Activated CD4-positive, alpha-beta T cell treated with anti-CD3 and anti-CD28 coated beads, Interleukin-2, amount 10 ng/mL, durations not matched to agents 7 days and 5 days (primary cell): ENCODE measurements around the gene NAV2. TPM values are rescaled to one million over a fixed set of nuclear protein-coding genes. Genes with fewer than 3 reads are reported as not detected.

Experiments used
- CTCF ChIA-PET: fragments of 350-600 bp; sonication (Branson Sonifier 250); formaldehyde crosslinking; loops from one replicate; lab custom pipeline; 2021; ENCODE audit warnings: antibody characterized with exemption; lab: Charles Lee
- POLR2A ChIA-PET: fragments of 350-600 bp; sonication (Branson Sonifier 250); formaldehyde crosslinking; loops from one replicate; lab custom pipeline; 2021; ENCODE audit warnings: antibody characterized with exemption; lab: Charles Lee
- DNase-seq: peaks from one replicate; pipeline ENCODE4 v3.0.0-alpha.2; 2020
- H3K27ac Mint-ChIP-seq: one replicate; pipeline ENCODE4 v1.8.0; 2021; ENCODE audit warnings: mild to moderate bottlenecking, moderate library complexity, mixed read lengths
- H3K27me3 Mint-ChIP-seq: one replicate; pipeline ENCODE4 v1.8.0; 2021; ENCODE audit warnings: mixed read lengths
- H3K36me3 Mint-ChIP-seq: one replicate; pipeline ENCODE4 v1.8.0; 2021; ENCODE audit warnings: low read depth, mixed read lengths
- H3K4me1 Mint-ChIP-seq: one replicate; pipeline ENCODE4 v1.8.0; 2021; ENCODE audit warnings: mixed read lengths
- H3K4me3 Mint-ChIP-seq: one replicate; pipeline ENCODE4 v1.8.0; 2021; ENCODE audit warnings: mild to moderate bottlenecking, moderate library complexity, mixed read lengths
- H3K9me3 Mint-ChIP-seq: one replicate; pipeline ENCODE4 v1.8.0; 2021; ENCODE audit warnings: mixed read lengths
- total RNA-seq, 2 experiments: library from RNA; stranded (reverse); gene quantifications; one replicate each; pipeline ENCODE4 v1.2.3, GENCODE V29; 2021

The NAV2 gene
- total RNA-seq, 2 experiments from 2014 or later = 0.29 to 1.1 TPM

DNA sequence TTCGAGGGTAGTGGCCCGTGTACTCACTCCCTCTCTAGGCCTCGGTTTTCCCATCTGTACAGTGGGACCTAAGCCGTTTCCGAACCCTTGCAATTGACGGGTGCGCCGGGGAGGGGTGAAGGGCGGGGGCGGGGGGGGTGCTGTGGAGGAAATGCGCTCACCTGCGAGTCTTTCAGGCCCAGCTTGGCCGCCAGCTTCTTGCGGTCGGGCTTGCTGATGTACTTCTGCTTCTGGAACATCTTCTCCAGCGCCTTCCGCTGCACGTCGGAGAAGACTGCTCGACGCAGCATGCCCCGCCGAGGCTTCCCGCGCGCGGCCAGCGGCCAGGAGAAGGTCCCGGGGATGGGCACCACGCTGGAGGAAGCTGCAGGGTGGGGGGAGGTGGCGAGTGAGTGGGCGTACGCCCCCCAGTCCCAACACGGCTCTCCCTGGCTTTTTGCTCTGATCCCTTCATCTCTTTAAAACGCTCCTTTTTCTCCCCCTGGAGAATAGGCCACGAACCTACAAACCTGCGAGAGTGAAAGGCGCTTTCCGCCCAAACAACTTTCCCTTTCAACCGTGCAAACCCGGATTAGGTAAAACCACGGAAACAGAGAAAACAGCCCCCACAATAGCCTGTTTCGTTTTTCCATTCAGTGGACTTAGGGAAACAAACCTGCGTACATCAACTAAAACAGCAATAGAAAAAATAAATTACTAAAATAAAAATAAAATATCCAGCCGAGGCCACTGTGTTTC, 444.4 kb downstream of the NAV2 start:
- peak; percentile 29 for DNase-seq
- Mint-ChIP-seq H3K36me3 (peaks cover 7% of the 10 kb centered on the region), H3K9me3 (peaks cover 11% of the 10 kb centered on the region), H3K4me1 (peaks cover 15% of the 10 kb centered on the region), H3K27me3 (peaks cover 69% of the 10 kb centered on the region), H3K4me3 (peak overlapping the region; percentile 58), H3K27ac (no peak overlapping the region)
- ChIA-PET CTCF (no interaction called here), POLR2A (no interaction called here)

- ChIA-PET POLR2A (no interaction called here), CTCF (no interaction called here)
- H3K27me3 Mint-ChIP-seq = peaks cover 76% of the 10 kb centered on the region
- no peak overlapping the region for H3K27ac Mint-ChIP-seq
- DNase-seq = no peak
- peaks cover 7% of the 10 kb centered on the region for H3K36me3 Mint-ChIP-seq
- H3K4me3 Mint-ChIP-seq = peak overlapping the region; percentile 58
- H3K9me3 Mint-ChIP-seq = peaks cover 11% of the 10 kb centered on the region
- H3K4me1 Mint-ChIP-seq = peaks cover 15% of the 10 kb centered on the region
These were observed 445.1 kb downstream of the NAV2 start for GRCh38 chr11:20157728-20158127.

GRCh38 chr11:20158597-20159257, 446.1 kb downstream of the NAV2 start:
- DNase-seq = no peak
- H3K27me3 Mint-ChIP-seq = peaks cover 81% of the 10 kb centered on the region
- H3K36me3 Mint-ChIP-seq = peaks cover 7% of the 10 kb centered on the region
- POLR2A ChIA-PET = no interaction called here
- H3K9me3 Mint-ChIP-seq = peaks cover 11% of the 10 kb centered on the region
- H3K27ac Mint-ChIP-seq = peak overlapping the region; percentile 58
- H3K4me3 Mint-ChIP-seq = peak overlapping the region; percentile 39
- CTCF ChIA-PET = no interaction called here
- peaks cover 22% of the 10 kb centered on the region for H3K4me1 Mint-ChIP-seq

- Mint-ChIP-seq H3K36me3 (peaks cover 7% of the 10 kb centered on the region), H3K27ac (peak overlapping the region; percentile 68), H3K4me1 (peaks cover 22% of the 10 kb centered on the region), H3K27me3 (peaks cover 85% of the 10 kb centered on the region), H3K4me3 (peak overlapping the region; percentile 39), H3K9me3 (peaks cover 11% of the 10 kb centered on the region)
- ChIA-PET CTCF (no interaction called here), POLR2A (no interaction called here)
- DNase-seq = no peak
These were observed 447.1 kb downstream of the NAV2 start for GRCh38 chr11:20159466-20160381.

- H3K4me3 Mint-ChIP-seq = peak within 1 kb of the TSS; percentile 39
- H3K9me3 Mint-ChIP-seq = peaks cover 11% of the 10 kb centered on the region
- DNase-seq = no peak
These were observed 448.0 kb downstream of the NAV2 start, which contains the start of gene DBX1 for GRCh38 chr11:20160425-20161229. DBX1 (minus strand) TSS chr11:20160475; CDS start chr11:20160324, 151 bp downstream.

GRCh38 chr11:20161230-20161918, 448.7 kb downstream of the NAV2 start:
- peaks cover 84% of the 10 kb centered on the region for H3K27me3 Mint-ChIP-seq
- H3K4me1 Mint-ChIP-seq = peaks cover 17% of the 10 kb centered on the region
- peaks cover 11% of the 10 kb centered on the region for H3K9me3 Mint-ChIP-seq
- ChIA-PET CTCF (interaction anchor here (1.0 to 1.2 kb wide), 2 partner anchors 28 to 33 kb away, joined by 3 to 4 read pairs; no protein-coding TSS in a partner anchor), POLR2A (no interaction called here)
- no peak overlapping the region for H3K27ac Mint-ChIP-seq
- DNase-seq = no peak
- peaks cover 5% of the 10 kb centered on the region for H3K36me3 Mint-ChIP-seq
- peak overlapping the region; percentile 41 for H3K4me3 Mint-ChIP-seq

More at GRCh38 chr11:20160425-20161229, 448.0 kb downstream of the NAV2 start, which contains the start of gene DBX1:
- Mint-ChIP-seq H3K4me1 (peaks cover 22% of the 10 kb centered on the region), H3K27me3 (peaks cover 86% of the 10 kb centered on the region), H3K36me3 (peaks cover 7% of the 10 kb centered on the region), H3K27ac (peak within 1 kb of the TSS; percentile 68)
- ChIA-PET CTCF (interaction anchor here (1.2 kb wide), 1 partner anchor 33 kb away, joined by 4 read pairs; no protein-coding TSS in a partner anchor), POLR2A (no interaction called here)

- H3K9me3 Mint-ChIP-seq = peaks cover 11% of the 10 kb centered on the region
- CTCF ChIA-PET = interaction anchor here (1.0 to 1.2 kb wide), 2 partner anchors 29 to 34 kb away, joined by 3 to 4 read pairs; no protein-coding TSS in a partner anchor
- peaks cover 91% of the 10 kb centered on the region for H3K27me3 Mint-ChIP-seq
- peak overlapping the region; percentile 32 for H3K27ac Mint-ChIP-seq
- peaks cover 15% of the 10 kb centered on the region for H3K4me1 Mint-ChIP-seq
- POLR2A ChIA-PET = no interaction called here
- H3K4me3 Mint-ChIP-seq = peak overlapping the region; percentile 41
- peaks cover 5% of the 10 kb centered on the region for H3K36me3 Mint-ChIP-seq
- DNase-seq = no peak
These were observed 449.5 kb downstream of the NAV2 start for GRCh38 chr11:20161923-20162744.

GRCh38 chr11:20162824-20163782, 450.5 kb downstream of the NAV2 start:
- POLR2A ChIA-PET = no interaction called here
- peaks cover 3% of the 10 kb centered on the region for H3K36me3 Mint-ChIP-seq
- H3K27ac Mint-ChIP-seq = peak overlapping the region; percentile 54
- H3K4me1 Mint-ChIP-seq = peaks cover 9% of the 10 kb centered on the region
- peak overlapping the region; percentile 7 for H3K4me3 Mint-ChIP-seq
- peaks cover 92% of the 10 kb centered on the region for H3K27me3 Mint-ChIP-seq
- CTCF ChIA-PET = interaction anchor here (1.5 kb wide), 1 partner anchor 8 kb away, joined by 6 read pairs; no protein-coding TSS in a partner anchor
- peaks cover 11% of the 10 kb centered on the region for H3K9me3 Mint-ChIP-seq
- DNase-seq = no peak

- Mint-ChIP-seq H3K4me1 (peaks cover 9% of the 10 kb centered on the region), H3K4me3 (peak overlapping the region; percentile 10), H3K36me3 (peaks cover 3% of the 10 kb centered on the region), H3K27ac (no peak overlapping the region), H3K9me3 (peaks cover 11% of the 10 kb centered on the region), H3K27me3 (peaks cover 87% of the 10 kb centered on the region)
- POLR2A ChIA-PET = no interaction called here
- no peak for DNase-seq
- CTCF ChIA-PET = interaction anchor here (1.5 kb wide), 1 partner anchor 9 kb away, joined by 6 read pairs; no protein-coding TSS in a partner anchor
These were observed 451.3 kb downstream of the NAV2 start for GRCh38 chr11:20163783-20164481.
